ENCODE data around the gene FOXP1.

FOXP1 gene

GRCh38 chr3:71203727-71204488 lies 379.6 kb downstream of the FOXP1 start:
- POLR2A ChIA-PET, result no interaction called here
- DNase-seq (ENCODE audit: extremely low spot score), result no peak
- no peak for TF ChIP-seq L3MBTL2 (conservative IDR thresholded peaks at IDR 0.05)
- no peak for TF ChIP-seq SUZ12 (IDR thresholded peaks at IDR 0.05)
- no peak for TF ChIP-seq NFRKB (IDR thresholded peaks at IDR 0.05)
- TF ChIP-seq SP1 (IDR thresholded peaks at IDR 0.05), result no peak
- TF ChIP-seq ARNT (IDR thresholded peaks at IDR 0.05), result no peak
- no peak for TF ChIP-seq FOXA1 (IDR thresholded peaks at IDR 0.05)
- TF ChIP-seq FOXK2 (IDR thresholded peaks at IDR 0.05), result no peak
- TF ChIP-seq BHLHE40 (IDR thresholded peaks at IDR 0.05; ENCODE audit: borderline replicate concordance), result no peak
- TF ChIP-seq ZNF384 (IDR thresholded peaks at IDR 0.05), result no peak
- no peak for TF ChIP-seq ELF4 (IDR thresholded peaks at IDR 0.05)
- no peak for TF ChIP-seq CTBP1 (IDR thresholded peaks at IDR 0.05; ENCODE audit: borderline replicate concordance)
- TF ChIP-seq FOXM1 (IDR thresholded peaks at IDR 0.05; ENCODE audit: borderline replicate concordance), result no peak
- TF ChIP-seq PKNOX1 (IDR thresholded peaks at IDR 0.05), result no peak
- TF ChIP-seq TARDBP (IDR thresholded peaks at IDR 0.05), result no peak
- no peak for TF ChIP-seq LEF1 (IDR thresholded peaks at IDR 0.05; ENCODE audit: borderline replicate concordance)
- TF ChIP-seq HDGF (IDR thresholded peaks at IDR 0.05; ENCODE audit: borderline replicate concordance), result no peak
- CTCF ChIA-PET, result interaction anchor here (0.5 kb wide), 1 partner anchor 41 kb away, joined by 3 read pairs; no protein-coding TSS in a partner anchor

- ChIA-PET POLR2A (no interaction called here), CTCF (interaction anchor here (0.5 kb wide), 1 partner anchor 42 kb away, joined by 3 read pairs; no protein-coding TSS in a partner anchor)
- DNase-seq (ENCODE audit: extremely low spot score), result no peak
- TF ChIP-seq HDGF (IDR thresholded peaks at IDR 0.05; ENCODE audit: borderline replicate concordance), result no peak
- TF ChIP-seq FOXA1 (IDR thresholded peaks at IDR 0.05), result no peak
- no peak for TF ChIP-seq TARDBP (IDR thresholded peaks at IDR 0.05)
- TF ChIP-seq ARNT (IDR thresholded peaks at IDR 0.05), result no peak
- TF ChIP-seq ELF4 (IDR thresholded peaks at IDR 0.05), result no peak
- TF ChIP-seq BHLHE40 (IDR thresholded peaks at IDR 0.05; ENCODE audit: borderline replicate concordance), result no peak
- TF ChIP-seq ZNF384 (IDR thresholded peaks at IDR 0.05), result no peak
- no peak for TF ChIP-seq LEF1 (IDR thresholded peaks at IDR 0.05; ENCODE audit: borderline replicate concordance)
- no peak for TF ChIP-seq FOXM1 (IDR thresholded peaks at IDR 0.05; ENCODE audit: borderline replicate concordance)
- TF ChIP-seq CTBP1 (IDR thresholded peaks at IDR 0.05; ENCODE audit: borderline replicate concordance), result no peak
- TF ChIP-seq SP1 (IDR thresholded peaks at IDR 0.05), result no peak
- TF ChIP-seq L3MBTL2 (conservative IDR thresholded peaks at IDR 0.05), result no peak
- TF ChIP-seq SUZ12 (IDR thresholded peaks at IDR 0.05), result no peak
- TF ChIP-seq PKNOX1 (IDR thresholded peaks at IDR 0.05), result no peak
- TF ChIP-seq NFRKB (IDR thresholded peaks at IDR 0.05), result no peak
Observed at GRCh38 chr3:71202848-71203533, 380.5 kb downstream of the FOXP1 start.

GRCh38 chr3:71201939-71202338 lies 381.6 kb downstream of the FOXP1 start:
- POLR2A ChIA-PET, result no interaction called here
- CTCF ChIA-PET, result no interaction called here
- no peak for DNase-seq (ENCODE audit: extremely low spot score)
- TF ChIP-seq TARDBP (IDR thresholded peaks at IDR 0.05) (no peak), ELF4 (IDR thresholded peaks at IDR 0.05) (no peak), SUZ12 (IDR thresholded peaks at IDR 0.05) (no peak), FOXK2 (IDR thresholded peaks at IDR 0.05) (no peak), L3MBTL2 (conservative IDR thresholded peaks at IDR 0.05) (no peak), LEF1 (IDR thresholded peaks at IDR 0.05; ENCODE audit: borderline replicate concordance) (no peak), PKNOX1 (IDR thresholded peaks at IDR 0.05) (no peak), FOXM1 (IDR thresholded peaks at IDR 0.05; ENCODE audit: borderline replicate concordance) (no peak), CTBP1 (IDR thresholded peaks at IDR 0.05; ENCODE audit: borderline replicate concordance) (no peak), ARNT (IDR thresholded peaks at IDR 0.05) (no peak), BHLHE40 (IDR thresholded peaks at IDR 0.05; ENCODE audit: borderline replicate concordance) (no peak), SP1 (IDR thresholded peaks at IDR 0.05) (no peak), FOXA1 (IDR thresholded peaks at IDR 0.05) (no peak), HDGF (IDR thresholded peaks at IDR 0.05; ENCODE audit: borderline replicate concordance) (no peak), ZNF384 (IDR thresholded peaks at IDR 0.05) (no peak), NFRKB (IDR thresholded peaks at IDR 0.05) (no peak)

GRCh38 chr3:71197841-71198565 lies 385.5 kb downstream of the FOXP1 start:
- no peak for DNase-seq (ENCODE audit: extremely low spot score)
- no peak for TF ChIP-seq L3MBTL2 (conservative IDR thresholded peaks at IDR 0.05)
- TF ChIP-seq ZNF384 (IDR thresholded peaks at IDR 0.05), result no peak
- CTCF ChIA-PET, result interaction anchor here (0.6 kb wide), 1 partner anchor 92 kb away, joined by 3 read pairs; no protein-coding TSS in a partner anchor
- POLR2A ChIA-PET, result no interaction called here

- DNase-seq (ENCODE audit: extremely low spot score), result peak; percentile 28
- ChIA-PET CTCF (no interaction called here), POLR2A (no interaction called here)
- TF ChIP-seq PKNOX1 (IDR thresholded peaks at IDR 0.05) (peak; percentile 89), CTBP1 (IDR thresholded peaks at IDR 0.05; ENCODE audit: borderline replicate concordance) (peak; percentile 76), HDGF (IDR thresholded peaks at IDR 0.05; ENCODE audit: borderline replicate concordance) (no peak), FOXA1 (IDR thresholded peaks at IDR 0.05) (peak; percentile 92), FOXK2 (IDR thresholded peaks at IDR 0.05) (peak; percentile 73; the same call in 1 of the 2 replicates), ZNF384 (IDR thresholded peaks at IDR 0.05) (no peak), ARNT (IDR thresholded peaks at IDR 0.05) (no peak)
Observed at GRCh38 chr3:71195492-71195891, 388.0 kb downstream of the FOXP1 start.

All from HEK293T (cell line).